Stimulated activated CD8-positive, alpha-beta memory T cell treated with anti-CD3 and anti-CD28 coated beads, Interleukin-4, amount 100 ng/mL, for 1 hour (primary cell): ENCODE measurements around the gene CDCA4.

Experiments
- DNase-seq, 2 donors: peaks; one replicate each; pipeline ENCODE4 v3.0.0-alpha.2; 2020; ENCODE audit warnings: low read depth in 2 of 2, low spot score in 1 of 2

CDCA4 gene

GRCh38 chr14:104964546-104964945 lies 56.3 kb downstream of the CDCA4 start:
- no peak for DNase-seq
